Epithelial cell of esophagus (primary cell): Measurements from ENCODE around the gene TMEM131L.

ENCODE experiments used
- DNase-seq: peaks from one replicate; pipeline ENCODE4 v3.0.0; 2010; ENCODE audit warnings: low read depth
- H3K4me3 ChIP-seq: 2 replicates; pipeline ENCODE4 v1.5.1; 2011; ENCODE audit warnings: mild to moderate bottlenecking, low read length, control low read depth
- TF ChIP-seq, protein P1 (sequence below): IDR thresholded peaks from 2 replicates; pipeline ENCODE4 v1.5.1; 2011; ENCODE audit warnings: low read depth, mild to moderate bottlenecking, low read length, control low read depth, inconsistent platforms; ENCODE audit not compliant: insufficient read depth; ENCODE audit errors: missing control alignments

TMEM131L gene

DNA sequence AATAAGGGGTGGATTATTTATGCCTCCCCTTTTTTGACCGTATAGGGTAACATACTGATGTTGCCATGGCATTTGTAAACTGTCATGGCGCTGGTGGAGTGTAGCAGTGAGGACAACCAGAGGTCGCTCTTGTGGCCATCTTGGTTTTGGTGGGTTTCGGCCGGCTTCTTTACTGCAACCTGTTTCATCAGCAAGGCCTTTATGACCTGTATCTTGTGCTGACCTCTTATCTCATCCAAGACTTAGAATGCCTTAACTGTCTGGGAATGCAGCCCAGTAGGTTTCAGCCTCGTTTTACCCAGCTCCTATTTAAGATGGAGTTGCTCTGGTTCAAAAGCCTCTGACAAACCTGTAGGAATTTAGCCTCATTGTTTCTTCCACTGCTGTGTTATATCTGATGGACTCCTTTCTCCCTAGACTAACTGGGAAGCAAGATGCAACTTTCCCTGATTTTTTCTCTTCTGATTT lies 71.4 kb downstream of the TMEM131L start:
- H3K4me3 ChIP-seq = no peak overlapping the region
- TF ChIP-seq, protein P1, sequence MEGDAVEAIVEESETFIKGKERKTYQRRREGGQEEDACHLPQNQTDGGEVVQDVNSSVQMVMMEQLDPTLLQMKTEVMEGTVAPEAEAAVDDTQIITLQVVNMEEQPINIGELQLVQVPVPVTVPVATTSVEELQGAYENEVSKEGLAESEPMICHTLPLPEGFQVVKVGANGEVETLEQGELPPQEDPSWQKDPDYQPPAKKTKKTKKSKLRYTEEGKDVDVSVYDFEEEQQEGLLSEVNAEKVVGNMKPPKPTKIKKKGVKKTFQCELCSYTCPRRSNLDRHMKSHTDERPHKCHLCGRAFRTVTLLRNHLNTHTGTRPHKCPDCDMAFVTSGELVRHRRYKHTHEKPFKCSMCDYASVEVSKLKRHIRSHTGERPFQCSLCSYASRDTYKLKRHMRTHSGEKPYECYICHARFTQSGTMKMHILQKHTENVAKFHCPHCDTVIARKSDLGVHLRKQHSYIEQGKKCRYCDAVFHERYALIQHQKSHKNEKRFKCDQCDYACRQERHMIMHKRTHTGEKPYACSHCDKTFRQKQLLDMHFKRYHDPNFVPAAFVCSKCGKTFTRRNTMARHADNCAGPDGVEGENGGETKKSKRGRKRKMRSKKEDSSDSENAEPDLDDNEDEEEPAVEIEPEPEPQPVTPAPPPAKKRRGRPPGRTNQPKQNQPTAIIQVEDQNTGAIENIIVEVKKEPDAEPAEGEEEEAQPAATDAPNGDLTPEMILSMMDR = no peak
- DNase-seq = no peak

DNA sequence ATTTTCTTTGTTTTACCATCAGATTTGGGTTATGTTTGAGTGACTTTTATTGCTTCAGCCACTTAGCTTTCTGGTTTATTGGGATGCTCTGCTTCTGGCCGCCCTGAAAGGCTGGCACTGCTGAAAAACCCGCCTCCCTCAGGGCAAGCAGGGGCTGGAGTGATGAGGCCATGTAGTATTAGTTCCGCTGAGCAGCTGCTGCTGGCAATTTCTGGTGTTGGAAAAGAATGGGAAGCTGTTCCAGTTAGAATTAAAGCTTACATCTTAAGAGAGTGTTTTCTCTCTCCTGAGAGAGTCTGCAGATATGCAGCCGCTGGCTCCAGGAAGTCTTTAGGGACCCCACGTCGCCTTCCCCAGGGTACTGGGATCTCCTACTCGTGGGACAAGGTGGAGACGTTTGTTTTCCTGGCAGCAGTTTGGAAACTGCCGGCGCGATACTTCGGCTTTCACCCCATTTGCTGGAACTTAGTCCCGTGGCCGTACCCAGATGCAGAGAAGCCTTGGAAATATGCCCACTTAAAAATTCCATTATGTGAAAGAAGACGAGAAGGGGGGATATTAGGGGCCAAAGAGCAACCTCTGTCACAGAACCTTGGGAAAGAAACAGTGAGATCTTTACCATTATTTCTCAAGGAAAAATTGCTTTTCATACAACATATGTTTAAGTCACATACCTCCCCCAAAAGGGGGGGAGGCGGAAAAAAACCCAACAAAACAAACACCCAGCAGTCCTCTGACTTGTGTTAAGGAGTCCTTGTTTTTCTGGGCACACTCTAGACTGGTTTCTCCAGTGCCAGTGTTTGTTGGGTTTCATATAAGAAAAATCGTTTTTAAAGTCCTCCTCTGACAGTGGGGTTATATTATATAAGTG lies 72.6 kb downstream of the TMEM131L start:
- TF ChIP-seq, protein P1 = no peak
- H3K4me3 ChIP-seq = peak overlapping the region; percentile 10
- DNase-seq = peak; percentile 37

DNA sequence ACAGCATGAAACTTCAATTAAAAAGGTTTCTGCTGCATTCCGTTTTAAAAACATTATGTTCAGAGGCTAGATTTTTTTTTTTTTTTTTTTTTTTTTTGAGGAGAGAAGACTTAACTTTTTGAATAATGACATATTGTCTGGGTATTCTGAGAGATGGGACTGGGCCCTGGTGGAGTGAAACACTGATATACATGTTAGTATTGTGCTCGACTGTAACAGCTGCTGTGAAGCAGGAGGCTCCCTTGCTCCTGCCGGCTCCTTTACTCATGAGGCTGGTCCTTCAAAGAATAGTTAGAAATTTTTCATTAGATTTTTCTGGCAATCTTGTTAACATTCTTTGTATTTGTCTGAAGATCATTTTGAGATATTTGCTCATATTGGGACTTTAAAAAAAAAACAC lies 73.3 kb downstream of the TMEM131L start:
- no peak overlapping the region for H3K4me3 ChIP-seq
- no peak for DNase-seq
- TF ChIP-seq, protein P1 = no peak

- H3K4me3 ChIP-seq = no peak overlapping the region
- TF ChIP-seq, protein P1 = no peak
- DNase-seq = no peak
Measured at GRCh38 chr4:153541456-153542096, 75.4 kb downstream of the TMEM131L start.

DNA sequence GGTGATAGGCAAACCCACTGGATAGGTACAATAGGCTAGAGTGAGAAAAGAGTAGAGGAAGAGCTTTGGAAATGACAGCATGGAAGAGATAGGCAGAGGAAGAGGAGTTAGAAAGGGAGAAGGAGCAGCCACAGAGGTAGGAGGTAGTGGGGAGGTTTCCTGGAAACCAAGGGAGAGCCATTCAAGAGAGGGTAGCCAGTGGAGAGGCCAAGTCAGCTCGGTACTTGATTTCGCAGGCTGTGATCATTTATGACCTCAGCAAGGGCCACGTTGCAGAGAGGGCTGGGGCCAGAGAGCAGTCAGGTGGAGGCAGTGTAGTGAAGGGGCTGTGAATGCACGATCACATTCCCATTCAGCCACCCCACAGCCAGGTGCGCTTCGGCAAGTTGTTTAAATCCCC lies 76.0 kb downstream of the TMEM131L start:
- H3K4me3 ChIP-seq = no peak overlapping the region
- no peak for DNase-seq
- TF ChIP-seq, protein P1 = no peak

DNA sequence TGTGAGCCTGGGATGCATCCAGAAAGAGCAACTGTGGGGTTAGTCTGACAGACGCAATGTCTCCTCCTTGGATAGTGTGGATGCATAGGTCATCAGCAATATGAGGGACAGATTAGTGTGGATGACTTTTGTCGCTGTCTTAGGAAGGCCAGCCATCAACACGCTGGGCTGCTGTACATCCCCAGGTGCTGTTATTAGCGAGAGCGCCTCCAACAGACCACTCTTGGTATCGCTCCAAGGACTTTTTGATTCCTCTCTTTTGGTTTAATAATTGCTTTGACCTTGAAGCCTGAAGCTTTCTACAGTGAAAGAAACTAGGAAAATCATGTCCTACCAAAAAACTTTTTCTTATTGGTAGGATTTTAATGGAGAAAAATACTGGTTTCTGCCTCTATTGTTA lies 76.7 kb downstream of the TMEM131L start:
- DNase-seq = no peak
- no peak overlapping the region for H3K4me3 ChIP-seq
- TF ChIP-seq, protein P1 = no peak
